ENCODE measurements around the gene DOCK11. TPM values are rescaled to one million over a fixed set of nuclear protein-coding genes. Genes with fewer than 3 reads are reported as not detected.

Gene DOCK11
- polyA plus RNA-seq, 1 of the 3 experiments (the other 2 are of a cell fraction) = 34.8 TPM

DNA sequence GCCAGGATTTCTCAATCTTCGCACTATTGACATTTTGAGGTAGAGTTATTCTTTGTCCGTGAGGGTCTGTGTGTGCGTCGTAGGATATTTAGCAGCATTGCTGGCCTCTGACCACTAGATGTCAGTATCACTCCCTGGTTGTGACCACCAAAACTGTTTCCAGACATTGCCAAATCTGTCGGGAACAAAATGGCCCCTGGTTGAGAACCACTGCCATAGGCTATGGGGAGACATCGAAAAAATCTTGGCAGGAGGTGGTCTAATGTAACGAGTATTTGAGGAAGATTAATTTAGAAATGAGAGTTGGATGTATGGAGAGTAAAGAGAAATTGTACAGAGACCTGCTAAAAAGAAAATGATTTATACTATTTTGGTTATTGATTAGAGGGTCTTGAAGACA lies 108.4 kb downstream of the DOCK11 start:
- ChIA-PET CTCF (no interaction called here), POLR2A (no interaction called here)
- peak; percentile 44 for DNase-seq
- no peak overlapping the region for H3K4me2 ChIP-seq
- no peaks in the 10 kb centered on the region for H3K9me2 ChIP-seq
- no peaks in the 10 kb centered on the region for H3K9me3 ChIP-seq
- H3K9ac ChIP-seq = no peak overlapping the region
- H3K4me3 ChIP-seq (ENCODE audit: low read depth in 2 of 2, low read length in 1 of 2) = 0 out of 4 replicates have a peak overlapping the region, but pooled peaks of 1 of the 2 experiments have one; percentile 0
- no peaks in the 10 kb centered on the region for H4K20me1 ChIP-seq (ENCODE audit: insufficient read depth)
- H3K36me3 ChIP-seq (replicated peaks in 1 of 2; ENCODE audit: control insufficient read depth in 1 of 2, insufficient read depth in 2 of 2, low read length in 1 of 2) = peaks cover 0 to 14% of the 10 kb centered on the region in 2 experiments
- H3K27ac ChIP-seq (ENCODE audit: low read depth in 2 of 2, low read length in 1 of 2) = no peak overlapping the region
- TF ChIP-seq NRF1 (IDR thresholded peaks at IDR 0.05; ENCODE audit: low read depth, low read length) = no peak
- no peak for TF ChIP-seq TAF1 (IDR thresholded peaks at IDR 0.05; ENCODE audit: borderline replicate concordance, low read depth, low read length)
- TF ChIP-seq, protein P1, sequence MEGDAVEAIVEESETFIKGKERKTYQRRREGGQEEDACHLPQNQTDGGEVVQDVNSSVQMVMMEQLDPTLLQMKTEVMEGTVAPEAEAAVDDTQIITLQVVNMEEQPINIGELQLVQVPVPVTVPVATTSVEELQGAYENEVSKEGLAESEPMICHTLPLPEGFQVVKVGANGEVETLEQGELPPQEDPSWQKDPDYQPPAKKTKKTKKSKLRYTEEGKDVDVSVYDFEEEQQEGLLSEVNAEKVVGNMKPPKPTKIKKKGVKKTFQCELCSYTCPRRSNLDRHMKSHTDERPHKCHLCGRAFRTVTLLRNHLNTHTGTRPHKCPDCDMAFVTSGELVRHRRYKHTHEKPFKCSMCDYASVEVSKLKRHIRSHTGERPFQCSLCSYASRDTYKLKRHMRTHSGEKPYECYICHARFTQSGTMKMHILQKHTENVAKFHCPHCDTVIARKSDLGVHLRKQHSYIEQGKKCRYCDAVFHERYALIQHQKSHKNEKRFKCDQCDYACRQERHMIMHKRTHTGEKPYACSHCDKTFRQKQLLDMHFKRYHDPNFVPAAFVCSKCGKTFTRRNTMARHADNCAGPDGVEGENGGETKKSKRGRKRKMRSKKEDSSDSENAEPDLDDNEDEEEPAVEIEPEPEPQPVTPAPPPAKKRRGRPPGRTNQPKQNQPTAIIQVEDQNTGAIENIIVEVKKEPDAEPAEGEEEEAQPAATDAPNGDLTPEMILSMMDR (IDR thresholded peaks at IDR 0.05) = peak; percentile 93
- no peak for TF ChIP-seq EZH2phosphoT487 (IDR thresholded peaks at IDR 0.05; ENCODE audit: borderline replicate concordance, low read depth)
- TF ChIP-seq, protein P2, sequence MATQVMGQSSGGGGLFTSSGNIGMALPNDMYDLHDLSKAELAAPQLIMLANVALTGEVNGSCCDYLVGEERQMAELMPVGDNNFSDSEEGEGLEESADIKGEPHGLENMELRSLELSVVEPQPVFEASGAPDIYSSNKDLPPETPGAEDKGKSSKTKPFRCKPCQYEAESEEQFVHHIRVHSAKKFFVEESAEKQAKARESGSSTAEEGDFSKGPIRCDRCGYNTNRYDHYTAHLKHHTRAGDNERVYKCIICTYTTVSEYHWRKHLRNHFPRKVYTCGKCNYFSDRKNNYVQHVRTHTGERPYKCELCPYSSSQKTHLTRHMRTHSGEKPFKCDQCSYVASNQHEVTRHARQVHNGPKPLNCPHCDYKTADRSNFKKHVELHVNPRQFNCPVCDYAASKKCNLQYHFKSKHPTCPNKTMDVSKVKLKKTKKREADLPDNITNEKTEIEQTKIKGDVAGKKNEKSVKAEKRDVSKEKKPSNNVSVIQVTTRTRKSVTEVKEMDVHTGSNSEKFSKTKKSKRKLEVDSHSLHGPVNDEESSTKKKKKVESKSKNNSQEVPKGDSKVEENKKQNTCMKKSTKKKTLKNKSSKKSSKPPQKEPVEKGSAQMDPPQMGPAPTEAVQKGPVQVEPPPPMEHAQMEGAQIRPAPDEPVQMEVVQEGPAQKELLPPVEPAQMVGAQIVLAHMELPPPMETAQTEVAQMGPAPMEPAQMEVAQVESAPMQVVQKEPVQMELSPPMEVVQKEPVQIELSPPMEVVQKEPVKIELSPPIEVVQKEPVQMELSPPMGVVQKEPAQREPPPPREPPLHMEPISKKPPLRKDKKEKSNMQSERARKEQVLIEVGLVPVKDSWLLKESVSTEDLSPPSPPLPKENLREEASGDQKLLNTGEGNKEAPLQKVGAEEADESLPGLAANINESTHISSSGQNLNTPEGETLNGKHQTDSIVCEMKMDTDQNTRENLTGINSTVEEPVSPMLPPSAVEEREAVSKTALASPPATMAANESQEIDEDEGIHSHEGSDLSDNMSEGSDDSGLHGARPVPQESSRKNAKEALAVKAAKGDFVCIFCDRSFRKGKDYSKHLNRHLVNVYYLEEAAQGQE (IDR thresholded peaks at IDR 0.05; ENCODE audit: low read depth, low read length) = no peak
- no peak for TF ChIP-seq POLR2AphosphoS5 (IDR thresholded peaks at IDR 0.05; ENCODE audit: low read depth, low read length)
- no peak for TF ChIP-seq MEF2A (IDR thresholded peaks at IDR 0.05; ENCODE audit: borderline replicate concordance, low read depth)
- peak; percentile 64 for TF ChIP-seq SMC3 (IDR thresholded peaks at IDR 0.05; ENCODE audit: low read depth, low read length)
- no peak for TF ChIP-seq SIN3A (IDR thresholded peaks at IDR 0.05; ENCODE audit: borderline replicate concordance, low read depth, low read length)
- peak; percentile 65; the same call in 1 of the 2 replicates for TF ChIP-seq YY1 (IDR thresholded peaks at IDR 0.05; ENCODE audit: low read depth)
- peak; percentile 81 for TF ChIP-seq RAD21 (IDR thresholded peaks at IDR 0.05; ENCODE audit: low read length)
- peak overlapping the region; percentile 42; the same call in 1 of the 2 replicates for H2AFZ ChIP-seq (ENCODE audit: low read depth)
- 16% methylated on average over 7 of the region's 7 CpGs for WGBS (ENCODE audit: low lambda C conversion rate)
- no peaks in the 10 kb centered on the region for H3F3A ChIP-seq (replicated peaks; ENCODE audit: insufficient read depth)
- no peaks in the 10 kb centered on the region for H3K79me2 ChIP-seq (ENCODE audit: insufficient read depth)
- no peaks in the 10 kb centered on the region for H3K4me1 ChIP-seq (ENCODE audit: control insufficient read depth in 1 of 2, insufficient read depth in 2 of 2, low read depth in 1 of 2, low read length in 1 of 2)
- peaks cover 4% of the 10 kb centered on the region; the same call in 1 of the 2 replicates for H3K27me3 ChIP-seq (ENCODE audit: insufficient read depth)

DNA sequence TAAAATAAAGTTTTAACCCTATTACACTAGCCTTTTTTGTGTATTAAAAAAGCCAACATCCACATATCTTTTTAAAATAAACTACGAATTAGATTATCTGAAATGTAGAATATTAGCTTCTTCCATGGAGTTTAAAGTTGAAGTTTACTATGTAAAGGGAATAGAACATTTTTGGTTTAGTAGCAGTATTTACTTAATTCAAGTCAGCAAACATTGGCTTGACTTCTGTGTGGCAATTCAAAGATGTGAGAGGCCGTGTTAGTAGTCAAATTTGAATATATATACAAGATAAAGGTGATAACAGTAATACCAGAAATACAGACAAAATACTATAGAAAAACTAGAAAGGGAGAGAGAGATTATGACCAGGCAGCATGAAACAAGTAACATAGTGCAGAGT lies 116.7 kb downstream of the DOCK11 start:
- Histone ChIP-seq H3K9me3 (no peaks in the 10 kb centered on the region), H3K9ac (no peak overlapping the region), H3F3A (replicated peaks; ENCODE audit: insufficient read depth) (no peaks in the 10 kb centered on the region), H3K4me2 (no peak overlapping the region), H2AFZ (ENCODE audit: low read depth) (no peak overlapping the region), H3K4me3 (ENCODE audit: low read depth in 2 of 2, low read length in 1 of 2) (no peak overlapping the region), H3K4me1 (ENCODE audit: control insufficient read depth in 1 of 2, insufficient read depth in 2 of 2, low read depth in 1 of 2, low read length in 1 of 2) (no peaks in the 10 kb centered on the region), H3K27ac (ENCODE audit: low read depth in 2 of 2, low read length in 1 of 2) (no peak overlapping the region), H3K36me3 (replicated peaks in 1 of 2; ENCODE audit: control insufficient read depth in 1 of 2, insufficient read depth in 2 of 2, low read length in 1 of 2) (peaks cover 0 to 51% of the 10 kb centered on the region in 2 experiments), H3K9me2 (no peaks in the 10 kb centered on the region), H3K79me2 (ENCODE audit: insufficient read depth) (no peaks in the 10 kb centered on the region), H3K27me3 (ENCODE audit: insufficient read depth) (no peaks in the 10 kb centered on the region), H4K20me1 (ENCODE audit: insufficient read depth) (no peaks in the 10 kb centered on the region)
- ChIA-PET POLR2A (no interaction called here), CTCF (interaction anchor here (6.0 kb wide), 1 partner anchor 11 kb away, joined by 34 read pairs; no protein-coding TSS in a partner anchor)
- WGBS (ENCODE audit: low lambda C conversion rate) = 44% methylated on average over 2 of the region's 2 CpGs
- no peak for DNase-seq
- TF ChIP-seq RCOR1 (IDR thresholded peaks at IDR 0.05; ENCODE audit: low read length) = no peak
- TF ChIP-seq, protein P3, sequence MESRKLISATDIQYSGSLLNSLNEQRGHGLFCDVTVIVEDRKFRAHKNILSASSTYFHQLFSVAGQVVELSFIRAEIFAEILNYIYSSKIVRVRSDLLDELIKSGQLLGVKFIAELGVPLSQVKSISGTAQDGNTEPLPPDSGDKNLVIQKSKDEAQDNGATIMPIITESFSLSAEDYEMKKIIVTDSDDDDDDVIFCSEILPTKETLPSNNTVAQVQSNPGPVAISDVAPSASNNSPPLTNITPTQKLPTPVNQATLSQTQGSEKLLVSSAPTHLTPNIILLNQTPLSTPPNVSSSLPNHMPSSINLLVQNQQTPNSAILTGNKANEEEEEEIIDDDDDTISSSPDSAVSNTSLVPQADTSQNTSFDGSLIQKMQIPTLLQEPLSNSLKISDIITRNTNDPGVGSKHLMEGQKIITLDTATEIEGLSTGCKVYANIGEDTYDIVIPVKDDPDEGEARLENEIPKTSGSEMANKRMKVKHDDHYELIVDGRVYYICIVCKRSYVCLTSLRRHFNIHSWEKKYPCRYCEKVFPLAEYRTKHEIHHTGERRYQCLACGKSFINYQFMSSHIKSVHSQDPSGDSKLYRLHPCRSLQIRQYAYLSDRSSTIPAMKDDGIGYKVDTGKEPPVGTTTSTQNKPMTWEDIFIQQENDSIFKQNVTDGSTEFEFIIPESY (IDR thresholded peaks at IDR 0.05; ENCODE audit: borderline replicate concordance, low read depth) = no peak
- TF ChIP-seq NFIC (IDR thresholded peaks at IDR 0.05; ENCODE audit: borderline replicate concordance) = no peak
- TF ChIP-seq GABPA (IDR thresholded peaks at IDR 0.05; ENCODE audit: low read depth) = no peak
- no peak for TF ChIP-seq GATA2 (CRISPR knock-in tag; IDR thresholded peaks at IDR 0.05)
- no peak for TF ChIP-seq MEF2A (IDR thresholded peaks at IDR 0.05; ENCODE audit: borderline replicate concordance, low read depth)
- TF ChIP-seq RXRA (IDR thresholded peaks at IDR 0.05; ENCODE audit: borderline replicate concordance, low read depth) = no peak
- TF ChIP-seq, protein P4, sequence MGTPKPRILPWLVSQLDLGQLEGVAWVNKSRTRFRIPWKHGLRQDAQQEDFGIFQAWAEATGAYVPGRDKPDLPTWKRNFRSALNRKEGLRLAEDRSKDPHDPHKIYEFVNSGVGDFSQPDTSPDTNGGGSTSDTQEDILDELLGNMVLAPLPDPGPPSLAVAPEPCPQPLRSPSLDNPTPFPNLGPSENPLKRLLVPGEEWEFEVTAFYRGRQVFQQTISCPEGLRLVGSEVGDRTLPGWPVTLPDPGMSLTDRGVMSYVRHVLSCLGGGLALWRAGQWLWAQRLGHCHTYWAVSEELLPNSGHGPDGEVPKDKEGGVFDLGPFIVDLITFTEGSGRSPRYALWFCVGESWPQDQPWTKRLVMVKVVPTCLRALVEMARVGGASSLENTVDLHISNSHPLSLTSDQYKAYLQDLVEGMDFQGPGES (IDR thresholded peaks at IDR 0.05; ENCODE audit: low read depth, low read length) = no peak
- no peak for TF ChIP-seq TCF12 (IDR thresholded peaks at IDR 0.05)
